GM12891 (cell line): ENCODE measurements around the gene BCLAF3.

Source experiments
- DNase-seq: peaks from one replicate; pipeline ENCODE4 v3.0.0; 2011; ENCODE audit warnings: low spot score; ENCODE audit not compliant: insufficient read length
- FAIRE-seq: peaks from 2 replicates; lab custom pipeline; 2011; peaks lifted over from hg19 to GRCh38; lab: Jason Lieb, UNC
- PAX5 ChIP-seq: IDR thresholded peaks from 2 replicates; pipeline ENCODE4 v1.6.1; 2011; ENCODE audit warnings: low read length, moderate library complexity, mild to moderate bottlenecking; ENCODE audit not compliant: insufficient read depth, severe bottlenecking
- POLR2A ChIP-seq: IDR thresholded peaks from 2 replicates; pipeline ENCODE4 v1.6.1; 2011; ENCODE audit warnings: low read depth, low read length, control low read depth
- POLR2AphosphoS5 ChIP-seq: IDR thresholded peaks from 2 replicates; pipeline ENCODE4 v1.6.1; 2011; ENCODE audit warnings: low read depth, low read length, control low read depth
- POU2F2 ChIP-seq: IDR thresholded peaks from 2 replicates; pipeline ENCODE4 v1.6.1; 2011; ENCODE audit warnings: low read depth, mild to moderate bottlenecking, control low read depth, low read length, moderate library complexity
- SPI1 ChIP-seq: IDR thresholded peaks from 2 replicates; pipeline ENCODE4 v1.6.1; 2011; ENCODE audit warnings: low read depth, low read length, control low read depth
- TAF1 ChIP-seq: IDR thresholded peaks from 2 replicates; pipeline ENCODE4 v1.6.1; 2011; ENCODE audit warnings: low read depth, low read length, control low read depth

The BCLAF3 gene

DNA sequence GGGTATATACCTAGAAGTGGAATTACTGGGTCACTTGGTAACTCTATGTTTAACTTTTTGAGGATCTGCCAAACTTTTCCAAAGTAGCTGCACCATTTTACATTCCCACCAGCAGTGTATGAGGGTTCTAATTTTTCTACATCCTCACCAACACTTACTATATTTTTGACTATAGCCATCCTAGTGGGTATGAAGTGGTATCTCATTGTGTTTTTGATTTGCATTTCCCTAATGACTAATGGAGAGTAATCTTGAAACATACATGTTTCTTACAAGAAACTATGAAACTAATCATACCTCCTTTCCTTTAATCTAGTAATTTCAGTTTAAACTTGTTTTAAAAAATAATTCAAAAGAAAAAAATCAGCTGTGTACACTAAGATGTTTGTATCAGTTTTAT lies 17.9 kb downstream of the BCLAF3 start:
- DNase-seq: no peak
- FAIRE-seq: peak; percentile 81

GRCh38 chrX:19968276-19968675 lies 22.6 kb downstream of the BCLAF3 start:
- TF ChIP-seq PAX5 (no peak), TAF1 (no peak), SPI1 (no peak), POLR2A (no peak), POLR2AphosphoS5 (no peak), POU2F2 (no peak)
- DNase-seq (no peak), FAIRE-seq (no peak)

More for the DNA sequence above, 17.9 kb downstream of the BCLAF3 start:
- no peak for TF ChIP-seq POU2F2
- no peak for TF ChIP-seq TAF1
- no peak for TF ChIP-seq POLR2AphosphoS5
- no peak for TF ChIP-seq SPI1
- TF ChIP-seq POLR2A: no peak
- TF ChIP-seq PAX5: no peak

GRCh38 chrX:19966056-19966455 lies 24.8 kb downstream of the BCLAF3 start:
- no peak for TF ChIP-seq TAF1
- peak; percentile 71 for TF ChIP-seq SPI1
- no peak for DNase-seq
- no peak for FAIRE-seq

GRCh38 chrX:19964017-19964710 lies 26.7 kb downstream of the BCLAF3 start:
- FAIRE-seq: peak; percentile 93
- peak; percentile 1 for DNase-seq
- TF ChIP-seq POU2F2: no peak
- TF ChIP-seq POLR2A: no peak
- TF ChIP-seq TAF1: no peak
- TF ChIP-seq POLR2AphosphoS5: no peak
- TF ChIP-seq PAX5: no peak
- no peak for TF ChIP-seq SPI1

DNA sequence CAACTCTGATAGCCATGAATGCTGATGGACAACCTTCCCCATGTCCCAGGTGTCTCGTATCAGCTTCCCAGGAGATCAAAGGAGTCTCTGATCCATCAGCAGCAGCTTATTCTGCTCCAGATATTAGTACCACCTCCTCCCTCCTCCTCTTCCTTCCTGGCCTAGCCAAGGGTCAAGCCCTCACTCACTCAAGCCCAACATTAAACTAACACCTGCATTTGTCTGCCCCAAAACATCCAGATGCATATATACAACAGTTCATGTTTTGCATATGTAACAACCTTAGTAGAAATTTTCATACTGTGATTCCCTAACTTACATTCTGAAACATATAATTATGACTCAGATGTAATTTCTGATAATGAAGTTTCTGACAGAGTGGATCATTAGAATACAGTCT lies 29.9 kb downstream of the BCLAF3 start:
- FAIRE-seq (no peak), DNase-seq (no peak)
- no peak for TF ChIP-seq POU2F2
- no peak for TF ChIP-seq PAX5
- no peak for TF ChIP-seq TAF1
- no peak for TF ChIP-seq POLR2A
- no peak for TF ChIP-seq POLR2AphosphoS5
- TF ChIP-seq SPI1: no peak

DNA sequence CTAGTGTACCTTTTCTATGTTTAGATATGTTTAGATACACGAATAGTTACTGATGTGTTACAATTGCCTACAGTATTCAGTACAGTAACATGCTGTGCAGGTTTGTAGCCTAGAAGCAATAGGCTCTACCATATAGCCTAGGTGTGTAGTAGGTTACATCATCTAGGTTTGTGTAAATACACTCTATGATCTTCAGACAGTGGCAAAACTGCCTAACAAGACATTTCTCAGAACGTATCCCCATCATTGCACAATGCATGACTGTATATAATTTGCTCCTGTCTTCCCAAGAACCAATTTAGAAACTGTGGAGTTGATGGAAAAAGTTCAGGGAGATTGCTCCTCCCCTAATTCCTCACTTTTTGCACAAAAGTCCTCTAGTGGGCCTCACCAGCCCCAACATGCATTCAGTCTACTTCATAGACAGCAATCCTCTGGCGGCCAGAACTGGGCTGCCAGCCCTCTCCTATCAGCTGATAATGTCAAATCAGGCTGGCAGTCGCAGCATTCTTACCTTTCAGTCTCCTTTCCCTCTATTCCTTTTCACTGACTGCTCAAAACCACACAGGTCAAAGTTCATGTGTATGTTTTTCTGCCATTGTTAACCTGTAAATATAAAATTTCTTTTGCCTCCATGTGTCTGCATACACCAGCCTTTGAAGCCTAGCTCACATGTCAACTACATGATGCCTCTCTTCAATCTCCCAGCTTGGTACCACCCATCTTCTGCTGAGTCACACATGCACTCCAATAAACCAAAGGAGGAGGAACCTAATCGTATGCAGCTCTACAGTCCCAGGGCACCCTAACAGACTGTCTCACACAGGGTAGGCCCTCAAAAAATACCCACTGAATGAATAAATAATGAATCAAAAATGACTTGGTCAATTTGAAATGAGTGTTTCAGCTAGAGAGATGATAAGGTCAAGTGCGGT lies 32.0 kb downstream of the BCLAF3 start:
- peak; percentile 86 for FAIRE-seq
- no peak for DNase-seq
- TF ChIP-seq POLR2A (no peak), TAF1 (no peak), SPI1 (no peak), POLR2AphosphoS5 (no peak), PAX5 (no peak), POU2F2 (no peak)

DNA sequence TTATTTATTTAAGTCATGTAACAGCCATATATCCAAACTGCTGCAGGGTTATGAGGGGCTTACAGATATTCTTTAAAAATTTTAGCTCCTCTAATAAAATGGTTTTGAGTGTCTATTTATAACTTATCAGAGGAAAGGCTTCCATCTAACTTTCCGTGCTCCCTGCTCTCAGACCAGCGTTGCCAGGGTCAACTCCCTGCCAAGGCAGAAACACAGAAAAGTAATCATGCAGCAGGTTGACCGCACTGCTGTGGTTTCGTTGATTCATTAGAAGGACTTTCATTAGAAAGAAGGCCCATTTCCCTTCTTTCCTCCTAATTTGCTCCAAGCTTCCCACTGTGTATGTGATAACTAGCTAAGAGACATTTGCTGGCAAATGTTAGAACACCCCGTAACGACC lies 33.9 kb downstream of the BCLAF3 start:
- FAIRE-seq: no peak
- DNase-seq: no peak
- TF ChIP-seq PAX5 (no peak), POLR2AphosphoS5 (no peak), POLR2A (no peak), POU2F2 (no peak), SPI1 (no peak), TAF1 (no peak)

DNA sequence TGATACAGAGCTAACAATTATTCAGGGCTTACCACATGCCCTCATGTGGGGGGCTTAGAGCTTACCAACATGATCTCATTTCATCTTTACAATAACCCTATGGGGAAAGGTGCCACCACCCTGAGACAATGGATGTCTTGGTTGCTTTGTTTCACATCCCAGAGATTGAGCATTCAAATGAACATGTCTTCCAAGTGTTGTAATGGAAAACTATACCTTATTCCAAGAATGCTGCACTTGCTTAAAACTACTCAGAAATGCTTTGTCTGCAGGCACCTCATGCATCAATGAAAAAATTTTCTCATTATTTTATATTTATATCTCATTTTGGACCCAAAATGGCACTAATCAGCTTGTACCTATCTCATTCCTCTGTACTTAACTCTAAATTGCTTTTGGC lies 34.6 kb downstream of the BCLAF3 start:
- TF ChIP-seq POU2F2: no peak
- no peak for TF ChIP-seq SPI1
- no peak for TF ChIP-seq TAF1
- no peak for TF ChIP-seq PAX5
- TF ChIP-seq POLR2AphosphoS5: no peak
- TF ChIP-seq POLR2A: no peak

DNA sequence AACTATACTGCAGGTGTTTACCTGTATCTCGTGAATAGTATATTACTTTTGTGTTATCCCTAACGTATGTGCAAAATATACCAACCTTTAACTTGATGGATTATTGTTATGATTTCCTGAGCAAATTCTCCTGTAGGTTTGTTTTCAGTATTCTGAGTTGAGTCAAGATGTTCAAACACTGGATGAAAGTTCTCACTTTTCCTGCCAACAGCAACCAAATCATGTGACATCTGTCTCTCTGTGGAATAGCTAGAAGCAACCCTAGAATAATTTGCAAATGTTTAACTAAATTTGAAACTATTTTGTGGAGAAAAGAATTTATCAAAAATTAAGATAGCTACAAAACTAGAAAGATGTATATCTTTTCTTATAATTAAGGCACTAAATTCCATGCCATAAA lies 35.6 kb downstream of the BCLAF3 start:
- DNase-seq: no peak
- no peak for FAIRE-seq
- no peak for TF ChIP-seq PAX5
- TF ChIP-seq POU2F2: no peak
- TF ChIP-seq SPI1: no peak
- no peak for TF ChIP-seq POLR2AphosphoS5
- no peak for TF ChIP-seq TAF1
- TF ChIP-seq POLR2A: no peak

More for the DNA sequence above, 34.6 kb downstream of the BCLAF3 start:
- DNase-seq (no peak), FAIRE-seq (no peak)

GRCh38 chrX:19954335-19955096 lies 36.3 kb downstream of the BCLAF3 start:
- DNase-seq (no peak), FAIRE-seq (no peak)
- TF ChIP-seq POLR2AphosphoS5: no peak
- TF ChIP-seq TAF1: no peak
- TF ChIP-seq PAX5: no peak
- TF ChIP-seq SPI1: no peak
- no peak for TF ChIP-seq POLR2A
- no peak for TF ChIP-seq POU2F2
